ENCODE results near the gene CMC2.

CMC2 gene

GRCh38 chr16:81006813-81007695 is at the start of gene CMC2, which contains the start of gene CENPN:
Gene CMC2 (minus strand): TSS chr16:81006885. CDS start chr16:80997394, 9,491 bp downstream.
Gene CENPN (plus strand): TSS chr16:81007214. CDS start chr16:81011940, 4,726 bp downstream.
- peak; percentile 95 for DNase-seq (ENCODE audit: low read depth, low spot score)
- H3K27ac ChIP-seq: peak within 1 kb of the TSS; percentile 88

DNA sequence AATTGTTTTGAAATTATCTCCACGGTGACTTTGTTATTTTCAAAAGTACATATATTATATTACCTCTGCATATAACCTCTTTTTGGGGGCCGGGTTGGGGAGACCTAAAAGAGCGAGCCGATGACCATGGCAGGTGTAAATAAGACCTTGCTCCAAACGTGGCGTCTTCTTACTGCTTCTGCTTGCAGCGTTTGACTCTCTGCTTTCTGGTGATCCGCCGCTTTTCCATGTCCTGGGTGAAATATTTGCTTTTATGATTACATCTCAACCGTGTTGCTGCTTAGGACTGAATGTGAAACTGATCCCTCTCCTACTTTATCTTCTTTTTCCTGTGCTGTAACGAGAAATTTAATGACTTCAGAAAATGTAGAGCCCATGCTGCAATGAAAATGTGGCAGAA is 47.1 kb upstream of the CMC2 start:
- no peak for DNase-seq (ENCODE audit: low read depth, low spot score)
- H3K27ac ChIP-seq: no peak overlapping the region

DNA sequence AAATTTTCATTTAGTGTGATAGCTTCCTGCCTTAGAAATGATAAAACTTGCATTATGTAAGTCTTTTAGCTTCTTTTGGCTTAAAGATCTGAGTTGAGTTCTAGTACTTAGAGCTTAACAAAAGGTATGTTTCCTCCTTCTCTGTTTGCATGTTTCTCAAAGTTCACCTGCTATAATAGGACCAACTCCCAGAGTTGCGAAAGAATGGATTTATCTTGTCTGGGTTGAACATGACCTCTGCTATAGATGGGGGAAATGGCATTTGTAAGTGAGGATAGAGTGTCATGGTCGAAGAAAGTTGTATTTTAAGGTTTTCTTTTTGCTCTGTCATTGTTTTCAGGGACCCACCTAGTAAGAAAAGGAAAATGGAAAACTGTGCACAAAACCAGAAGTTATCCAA is 36.1 kb upstream of the CMC2 start:
- H3K27ac ChIP-seq: no peak overlapping the region
- no peak for DNase-seq (ENCODE audit: low read depth, low spot score)

- no peak overlapping the region for H3K27ac ChIP-seq
- no peak for DNase-seq (ENCODE audit: low read depth, low spot score)
Observed at GRCh38 chr16:81041696-81042095, 35.0 kb upstream of the CMC2 start.

- no peak overlapping the region for H3K27ac ChIP-seq
- DNase-seq (ENCODE audit: low read depth, low spot score): no peak
Observed at GRCh38 chr16:81040842-81041241, 34.2 kb upstream of the CMC2 start.

DNA sequence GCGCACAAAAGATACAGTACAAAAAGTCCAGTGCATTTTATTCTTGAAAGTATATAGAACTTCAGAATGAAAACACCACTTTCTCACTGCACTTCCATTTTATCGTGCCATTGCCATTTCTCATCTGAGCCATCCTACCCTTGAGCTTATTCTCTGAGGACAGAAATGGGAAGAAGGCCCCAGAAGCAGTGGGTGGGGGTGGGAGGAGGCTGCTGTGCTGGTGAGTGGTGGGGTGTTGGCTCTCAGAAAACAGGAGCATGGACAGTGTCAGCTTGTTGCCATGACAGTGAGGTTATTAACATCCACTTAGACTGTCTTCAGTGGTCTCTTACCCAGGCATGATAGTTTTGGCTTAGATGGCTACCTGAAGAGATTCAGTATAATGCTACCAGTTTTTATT is 33.4 kb upstream of the CMC2 start:
- DNase-seq (ENCODE audit: low read depth, low spot score): no peak
- no peak overlapping the region for H3K27ac ChIP-seq

DNA sequence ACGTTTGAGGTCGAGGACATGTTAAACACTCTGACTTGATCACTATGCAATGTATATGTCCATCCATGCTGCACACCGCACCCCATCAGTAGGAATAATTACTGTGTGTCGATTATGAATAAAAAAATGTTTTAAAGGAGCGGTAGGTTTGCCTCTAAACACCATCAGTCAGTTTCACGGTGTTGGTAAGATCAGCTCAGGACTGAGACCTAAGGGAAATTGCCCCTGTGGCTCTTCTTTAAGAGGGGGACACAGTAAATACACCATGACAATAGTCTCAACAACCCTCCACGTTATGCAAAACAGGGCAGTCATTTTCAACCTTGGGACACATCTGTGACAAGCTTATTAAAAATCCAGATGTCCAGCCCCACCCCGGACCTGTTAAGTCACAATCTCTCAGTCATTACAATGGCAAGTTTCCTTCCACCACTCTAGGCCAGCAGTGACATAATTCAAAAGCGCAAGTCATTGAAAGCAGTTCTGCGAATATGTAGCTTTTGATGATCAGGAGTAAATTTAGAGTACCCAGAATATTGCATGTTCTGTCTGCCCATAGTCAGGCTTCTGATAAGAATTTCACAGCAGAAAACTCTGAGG is 30.2 kb upstream of the CMC2 start:
- H3K27ac ChIP-seq: peak overlapping the region; percentile 70
- peak; percentile 5 for DNase-seq (ENCODE audit: low read depth, low spot score)

DNA sequence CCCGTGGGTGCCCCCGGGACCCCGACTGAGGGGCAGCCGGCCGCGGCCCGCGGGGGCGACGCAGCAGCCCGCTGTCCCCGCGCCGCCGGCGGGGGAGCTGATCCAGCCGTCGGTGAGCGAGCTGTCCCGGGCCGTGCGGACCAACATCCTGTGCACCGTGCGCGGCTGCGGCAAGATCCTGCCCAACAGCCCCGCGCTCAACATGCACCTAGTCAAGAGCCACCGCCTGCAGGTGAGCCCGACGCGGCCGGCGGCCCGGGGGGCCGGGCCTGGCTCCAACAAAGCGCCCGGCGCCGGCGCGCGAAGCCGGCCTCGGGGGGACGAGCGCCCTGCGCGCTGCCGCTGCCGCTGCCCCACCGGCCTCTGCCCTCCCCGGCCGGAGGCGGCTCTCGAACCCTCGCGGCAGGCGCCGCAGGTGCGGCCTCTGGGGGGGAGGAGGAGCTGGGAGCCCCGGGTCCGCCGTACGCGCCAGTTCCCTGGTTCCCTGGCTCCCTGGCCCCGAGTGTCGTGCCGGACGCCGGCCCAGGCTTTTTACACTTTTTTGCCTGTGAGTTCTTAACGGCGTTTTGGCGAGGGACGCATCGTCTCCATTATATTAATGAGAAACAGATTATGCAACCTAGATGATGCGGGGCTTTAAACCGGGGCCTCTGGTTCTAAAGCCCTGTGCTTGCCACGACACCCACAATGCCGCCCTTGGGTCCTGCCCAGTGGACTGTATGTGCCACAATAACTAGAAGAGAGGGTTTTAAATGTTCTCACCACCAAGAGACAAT is 29.5 kb upstream of the CMC2 start:
- H3K27ac ChIP-seq: peak overlapping the region; percentile 70
- no peak for DNase-seq (ENCODE audit: low read depth, low spot score)

GRCh38 chr16:81035398-81035974 is 28.8 kb upstream of the CMC2 start, which contains the start of gene ATMIN:
Gene ATMIN (plus strand): TSS chr16:81035842. CDS start chr16:81035871, 29 bp downstream.
- peak within 1 kb of the TSS; percentile 70 for H3K27ac ChIP-seq
- DNase-seq (ENCODE audit: low read depth, low spot score): peak; percentile 31

DNA sequence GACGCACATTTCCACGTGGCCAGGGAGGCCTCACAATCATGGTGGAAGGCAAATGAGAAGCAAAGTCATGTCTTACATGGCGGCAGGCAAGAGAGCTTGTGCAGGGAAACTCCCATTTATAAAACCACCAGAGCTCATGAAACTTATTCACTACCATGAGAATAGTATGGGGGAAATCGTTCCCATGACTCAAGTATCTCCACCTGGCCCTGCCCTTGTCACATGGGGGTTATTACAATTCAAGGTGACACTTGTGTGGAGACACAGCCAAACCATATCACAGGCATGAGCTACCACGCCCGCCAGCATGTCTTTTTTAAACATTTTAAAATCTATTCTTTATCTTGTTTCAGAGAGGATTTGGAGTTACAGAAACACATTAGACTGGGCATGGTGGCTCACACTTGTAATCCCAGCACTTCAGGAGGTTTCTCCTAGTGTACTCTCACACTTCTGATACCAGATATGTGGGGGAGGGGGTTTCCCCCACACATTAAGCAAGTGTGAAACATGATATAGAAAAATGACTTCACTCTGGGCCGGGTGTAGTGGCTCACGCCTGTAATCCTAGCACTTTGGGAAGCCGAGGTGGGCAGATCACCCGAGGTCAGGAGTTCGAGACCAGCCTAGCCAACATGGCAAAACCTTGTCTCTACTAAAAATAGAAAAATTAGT is 23.4 kb upstream of the CMC2 start:
- no peak for DNase-seq (ENCODE audit: low read depth, low spot score)
- no peak overlapping the region for H3K27ac ChIP-seq

- no peak overlapping the region for H3K27ac ChIP-seq
- no peak for DNase-seq (ENCODE audit: low read depth, low spot score)
Observed at GRCh38 chr16:81026429-81026828, 19.7 kb upstream of the CMC2 start.

DNA sequence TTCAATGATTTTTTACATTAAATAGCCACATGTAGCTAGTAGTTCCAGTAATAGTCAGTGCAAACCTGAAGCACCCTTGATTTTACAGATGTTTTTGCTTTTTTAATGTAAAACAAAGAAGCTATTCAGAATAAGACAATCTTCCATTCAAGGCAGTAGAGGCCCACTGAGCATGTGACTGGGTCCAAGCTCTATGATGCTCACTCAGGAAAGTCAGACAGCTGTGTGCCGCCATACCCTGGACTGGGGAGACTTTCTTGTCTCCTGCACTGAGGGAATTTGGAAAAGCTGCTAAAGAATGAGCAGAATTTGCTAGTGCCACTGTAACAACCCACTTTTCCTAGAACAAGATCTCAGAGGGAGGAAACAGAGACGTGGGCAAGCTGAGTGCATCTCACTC is 11.8 kb upstream of the CMC2 start:
- no peak overlapping the region for H3K27ac ChIP-seq
- no peak for DNase-seq (ENCODE audit: low read depth, low spot score)

DNA sequence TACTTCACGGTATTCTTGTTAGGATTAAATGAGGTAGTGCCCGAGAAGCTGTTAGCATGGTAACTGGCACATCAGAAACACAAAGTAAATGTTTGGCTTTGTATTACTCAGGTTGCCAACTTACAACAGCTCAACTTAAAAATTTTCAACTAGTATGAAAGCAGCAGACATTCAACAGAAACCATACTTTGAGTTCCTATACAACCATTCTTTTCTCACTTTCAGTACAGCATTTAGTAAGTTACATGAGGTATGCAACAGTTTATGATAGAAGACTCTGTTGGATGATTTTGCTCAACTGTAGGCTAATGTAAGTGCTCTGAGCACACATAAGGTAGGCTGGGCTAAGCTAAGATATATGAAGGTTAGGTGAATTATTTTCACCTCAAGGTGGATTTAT is 8.0 kb upstream of the CMC2 start:
- no peak for DNase-seq (ENCODE audit: low read depth, low spot score)
- no peak overlapping the region for H3K27ac ChIP-seq

GRCh38 chr16:81012974-81013373 is 6.3 kb upstream of the CMC2 start:
- DNase-seq (ENCODE audit: low read depth, low spot score): no peak

DNA sequence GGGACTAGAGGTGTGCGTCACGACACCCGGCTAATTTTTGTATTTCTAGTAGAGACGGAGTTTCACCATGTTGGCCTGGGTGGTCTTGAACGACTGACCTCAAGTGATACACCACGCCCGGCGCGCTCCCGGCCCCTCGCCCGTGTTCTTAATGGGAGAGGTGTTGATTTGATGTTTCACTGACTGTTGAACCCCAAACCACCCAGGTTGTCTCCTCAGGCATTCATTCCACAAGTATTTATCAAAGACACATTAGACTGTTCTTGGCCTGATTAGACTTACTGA is 1.8 kb upstream of the CMC2 start:
- no peak for DNase-seq (ENCODE audit: low read depth, low spot score)
- peak overlapping the region; percentile 88 for H3K27ac ChIP-seq

More at GRCh38 chr16:81012974-81013373, 6.3 kb upstream of the CMC2 start:
- no peak overlapping the region for H3K27ac ChIP-seq

- peak overlapping the region; percentile 88 for H3K27ac ChIP-seq
- DNase-seq (ENCODE audit: low read depth, low spot score): no peak
Observed at GRCh38 chr16:81006211-81006812, 373 bp downstream of the CMC2 start.

DNA sequence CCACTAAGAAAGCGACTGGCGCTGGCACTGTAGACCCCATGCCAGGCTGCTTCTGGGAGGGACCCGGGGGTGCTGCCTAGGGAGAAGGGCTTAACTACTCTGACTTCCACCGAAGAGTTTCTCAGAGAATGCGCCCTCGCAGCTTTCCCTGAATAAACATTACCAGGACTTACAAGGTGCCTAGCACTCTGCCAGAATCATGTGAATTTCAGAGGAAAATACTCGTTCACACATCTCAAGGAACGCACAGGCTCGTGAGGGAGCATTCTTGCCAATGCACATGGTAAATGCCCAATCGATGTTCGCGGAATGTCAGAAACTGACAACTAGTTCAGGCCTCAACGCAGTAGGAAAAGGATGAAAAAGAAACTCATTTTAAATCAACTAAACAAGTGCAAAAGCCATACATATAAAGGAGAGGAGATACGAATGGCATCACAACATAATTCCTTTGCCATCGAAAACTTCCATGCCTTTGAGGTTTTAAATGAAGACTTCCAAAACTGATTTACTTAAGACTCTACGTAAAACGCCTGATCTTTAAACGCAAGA is 999 bp downstream of the CMC2 start:
- H3K27ac ChIP-seq: peak overlapping the region; percentile 88
- DNase-seq (ENCODE audit: low read depth, low spot score): no peak

GRCh38 chr16:81004646-81005353 is 1.9 kb downstream of the CMC2 start:
- H3K27ac ChIP-seq: no peak overlapping the region
- no peak for DNase-seq (ENCODE audit: low read depth, low spot score)
